OCI-LY7 (cell line): ENCODE measurements around the gene CIAO3.

Experiments used
- CTCF ChIP-seq: fragments of 200-600 bp; sonication (generic); conservative IDR thresholded peaks from 2 replicates; pipeline ENCODE4 v1.5.1; 2014; ENCODE audit warnings: mild to moderate bottlenecking, antibody characterized with exemption, low read length, moderate library complexity, mixed read lengths
- EZH2phosphoT487 ChIP-seq: fragments of 200-600 bp; sonication (generic); IDR thresholded peaks from 2 replicates; pipeline ENCODE4 v1.6.1; 2018; ENCODE audit warnings: low read depth, borderline replicate concordance, mild to moderate bottlenecking, mixed run types, antibody characterized with exemption, low read length, moderate library complexity, mixed read lengths

GRCh38 chr16:725041-725376, 15.8 kb downstream of the CIAO3 start:
- TF ChIP-seq EZH2phosphoT487 (no peak), CTCF (no peak)
